Activated CD4-positive, alpha-beta memory T cell treated with anti-CD3 and anti-CD28 coated beads, Interleukin-2, amount 10 ng/mL, durations not matched to agents 7 days and 5 days (primary cell): Measurements from ENCODE around the gene LPAR1. TPM values are rescaled to one million over a fixed set of nuclear protein-coding genes. Genes with fewer than 3 reads are reported as not detected.

Experiments
- CTCF ChIA-PET: fragments of 350-600 bp; sonication (Branson Sonifier 250); formaldehyde crosslinking; loops from one replicate; lab custom pipeline; 2021; ENCODE audit warnings: antibody characterized with exemption, inconsistent platforms; lab: Charles Lee
- POLR2A ChIA-PET: fragments of 350-600 bp; sonication (Branson Sonifier 250); formaldehyde crosslinking; loops from one replicate; lab custom pipeline; 2021; ENCODE audit warnings: antibody characterized with exemption; lab: Charles Lee
- DNase-seq: peaks from one replicate; pipeline ENCODE4 v3.0.0-alpha.2; 2020
- H3K27ac Mint-ChIP-seq: one replicate; pipeline ENCODE4 v1.8.0; 2021; ENCODE audit warnings: mild to moderate bottlenecking, mixed read lengths
- H3K27me3 Mint-ChIP-seq: one replicate; pipeline ENCODE4 v1.8.0; 2021; ENCODE audit warnings: mixed read lengths
- H3K36me3 Mint-ChIP-seq: one replicate; pipeline ENCODE4 v1.8.0; 2021; ENCODE audit warnings: low read depth, mixed read lengths
- H3K4me1 Mint-ChIP-seq: one replicate; pipeline ENCODE4 v1.8.0; 2021; ENCODE audit warnings: mixed read lengths
- H3K4me3 Mint-ChIP-seq: one replicate; pipeline ENCODE4 v1.8.0; 2021; ENCODE audit warnings: mild to moderate bottlenecking, mixed read lengths
- H3K9me3 Mint-ChIP-seq: one replicate; pipeline ENCODE4 v1.8.0; 2021; ENCODE audit warnings: mixed read lengths
- total RNA-seq, 2 experiments: library from RNA; stranded (reverse); gene quantifications; one replicate each; pipeline ENCODE4 v1.2.3, GENCODE V29; 2021

Gene LPAR1
- total RNA-seq, 2 experiments from 2014 or later, result not detected

DNA sequence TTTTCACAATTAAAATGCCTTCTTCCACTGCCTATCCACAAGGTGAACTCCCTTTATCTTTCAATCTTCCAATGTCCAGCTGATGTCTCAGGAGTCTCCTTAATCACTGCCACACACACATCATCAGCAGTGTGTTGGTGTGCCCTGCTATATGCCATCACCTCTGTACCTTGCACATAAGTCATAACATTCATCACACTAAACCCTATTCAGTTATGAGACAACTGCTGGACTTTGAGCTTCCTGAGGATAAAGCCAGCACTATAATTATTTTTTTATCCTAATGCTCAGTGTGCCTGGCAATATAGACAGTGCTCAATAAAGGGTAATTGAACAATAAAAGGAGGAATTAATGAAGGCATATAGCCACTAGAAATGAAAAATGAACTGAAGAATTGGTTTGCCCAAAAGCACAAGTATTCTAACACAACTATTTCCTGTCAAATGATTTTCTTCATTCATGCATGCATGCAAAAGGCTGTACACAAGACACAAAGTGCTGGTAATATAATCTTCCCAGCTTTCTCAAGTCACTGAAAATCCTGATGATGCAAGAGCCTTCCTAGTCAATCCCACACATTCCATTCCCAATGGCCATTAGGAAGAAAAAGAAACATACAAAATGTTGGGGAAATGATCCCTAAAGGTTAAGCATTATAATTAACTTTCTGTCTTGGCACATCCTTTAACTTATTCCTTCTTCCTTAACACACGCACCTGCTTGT lies 32.4 kb downstream of the LPAR1 start:
- Mint-ChIP-seq H3K36me3 (no peaks in the 10 kb centered on the region), H3K4me3 (no peak overlapping the region), H3K9me3 (no peaks in the 10 kb centered on the region), H3K27ac (no peak overlapping the region), H3K4me1 (no peaks in the 10 kb centered on the region), H3K27me3 (no peaks in the 10 kb centered on the region)
- CTCF ChIA-PET, result no interaction called here
- DNase-seq, result no peak
- POLR2A ChIA-PET, result no interaction called here

GRCh38 chr9:111004936-111005335 lies 33.3 kb downstream of the LPAR1 start:
- Mint-ChIP-seq H3K27ac (no peak overlapping the region), H3K4me1 (no peaks in the 10 kb centered on the region), H3K9me3 (no peaks in the 10 kb centered on the region), H3K4me3 (no peak overlapping the region), H3K27me3 (no peaks in the 10 kb centered on the region), H3K36me3 (no peaks in the 10 kb centered on the region)
- DNase-seq, result no peak
- POLR2A ChIA-PET, result no interaction called here
- CTCF ChIA-PET, result no interaction called here

- ChIA-PET CTCF (no interaction called here), POLR2A (no interaction called here)
- H3K27ac Mint-ChIP-seq, result no peak overlapping the region
- no peaks in the 10 kb centered on the region for H3K36me3 Mint-ChIP-seq
- no peak for DNase-seq
- H3K27me3 Mint-ChIP-seq, result no peaks in the 10 kb centered on the region
- H3K4me1 Mint-ChIP-seq, result no peaks in the 10 kb centered on the region
- no peak overlapping the region for H3K4me3 Mint-ChIP-seq
- no peaks in the 10 kb centered on the region for H3K9me3 Mint-ChIP-seq
Measured at GRCh38 chr9:111003182-111003581, 35.1 kb downstream of the LPAR1 start.

GRCh38 chr9:111001526-111001925 lies 36.7 kb downstream of the LPAR1 start:
- no peaks in the 10 kb centered on the region for H3K36me3 Mint-ChIP-seq
- no peaks in the 10 kb centered on the region for H3K9me3 Mint-ChIP-seq
- no peak overlapping the region for H3K27ac Mint-ChIP-seq
- POLR2A ChIA-PET, result no interaction called here
- CTCF ChIA-PET, result no interaction called here
- DNase-seq, result no peak
- no peak overlapping the region for H3K4me3 Mint-ChIP-seq
- no peaks in the 10 kb centered on the region for H3K4me1 Mint-ChIP-seq
- no peaks in the 10 kb centered on the region for H3K27me3 Mint-ChIP-seq

GRCh38 chr9:111000202-111000601 lies 38.1 kb downstream of the LPAR1 start:
- no peak for DNase-seq
- no peaks in the 10 kb centered on the region for H3K9me3 Mint-ChIP-seq
- no peaks in the 10 kb centered on the region for H3K27me3 Mint-ChIP-seq
- no peaks in the 10 kb centered on the region for H3K4me1 Mint-ChIP-seq
- no peak overlapping the region for H3K27ac Mint-ChIP-seq
- no peaks in the 10 kb centered on the region for H3K36me3 Mint-ChIP-seq
- ChIA-PET CTCF (no interaction called here), POLR2A (no interaction called here)
- H3K4me3 Mint-ChIP-seq, result no peak overlapping the region

DNA sequence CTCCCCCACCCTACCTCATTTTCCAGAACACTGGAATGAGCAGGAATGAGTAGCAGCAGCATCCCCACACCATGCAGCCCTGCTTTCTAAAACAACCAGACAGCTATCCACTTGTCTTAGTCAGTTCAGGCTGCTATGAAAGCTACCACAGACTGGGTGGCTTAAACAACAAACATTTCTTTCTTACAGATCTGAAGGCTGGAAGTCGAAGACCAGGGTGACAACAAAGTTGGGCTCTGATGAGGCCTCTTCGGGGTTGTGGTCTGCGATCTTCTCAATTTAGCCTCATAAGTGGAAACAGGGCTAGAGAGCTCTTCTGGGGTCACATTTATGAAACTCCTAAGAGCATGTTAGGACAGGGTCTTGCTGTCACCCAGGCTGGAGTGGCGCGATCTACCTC lies 38.9 kb downstream of the LPAR1 start:
- H3K36me3 Mint-ChIP-seq, result no peaks in the 10 kb centered on the region
- no peak for DNase-seq
- H3K9me3 Mint-ChIP-seq, result no peaks in the 10 kb centered on the region
- H3K4me1 Mint-ChIP-seq, result no peaks in the 10 kb centered on the region
- H3K27me3 Mint-ChIP-seq, result no peaks in the 10 kb centered on the region
- CTCF ChIA-PET, result no interaction called here
- H3K27ac Mint-ChIP-seq, result no peak overlapping the region
- POLR2A ChIA-PET, result no interaction called here
- no peak overlapping the region for H3K4me3 Mint-ChIP-seq

GRCh38 chr9:110997847-110998246 lies 40.4 kb downstream of the LPAR1 start:
- DNase-seq, result no peak
- no peaks in the 10 kb centered on the region for H3K4me1 Mint-ChIP-seq
- ChIA-PET CTCF (no interaction called here), POLR2A (no interaction called here)
- H3K4me3 Mint-ChIP-seq, result no peak overlapping the region
- H3K27ac Mint-ChIP-seq, result no peak overlapping the region
- H3K36me3 Mint-ChIP-seq, result no peaks in the 10 kb centered on the region
- no peaks in the 10 kb centered on the region for H3K9me3 Mint-ChIP-seq
- no peaks in the 10 kb centered on the region for H3K27me3 Mint-ChIP-seq

DNA sequence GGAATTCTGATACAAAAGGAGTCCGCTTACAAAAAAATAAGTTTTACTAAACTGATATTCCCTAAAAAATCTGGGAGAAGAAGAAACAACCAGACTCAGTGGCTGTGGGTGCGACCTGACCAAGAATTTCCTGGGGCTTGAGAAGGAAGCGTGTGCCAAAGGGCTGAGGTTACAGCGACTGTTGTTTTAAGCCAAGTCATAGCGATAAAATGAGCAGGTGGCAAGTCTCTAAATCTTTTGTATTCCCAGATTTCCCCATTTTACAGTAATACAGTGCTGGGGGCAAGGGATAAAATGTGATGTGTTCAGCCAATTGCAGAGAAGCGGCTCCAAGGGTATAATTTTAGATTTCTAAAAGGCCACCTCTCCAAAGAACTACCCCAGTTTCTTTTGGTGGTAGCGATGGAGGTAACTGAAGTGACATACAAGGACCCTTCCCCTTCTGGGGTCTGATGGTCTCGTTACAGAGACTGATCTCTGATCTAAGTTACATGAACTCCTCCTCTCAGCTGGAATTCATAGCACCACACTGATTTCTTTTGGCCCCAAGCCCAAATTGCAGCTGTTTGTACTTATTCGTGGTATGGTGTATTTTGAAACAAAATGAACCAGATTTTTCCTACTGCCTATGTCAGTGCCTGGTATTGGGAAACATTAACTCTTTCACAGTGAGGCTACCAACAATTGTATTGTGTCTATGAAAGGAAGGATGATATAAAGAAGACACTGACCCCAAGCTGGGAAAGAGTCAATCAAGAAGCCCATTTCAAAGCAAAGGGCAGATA lies 41.6 kb downstream of the LPAR1 start:
- Mint-ChIP-seq H3K36me3 (no peaks in the 10 kb centered on the region), H3K9me3 (no peaks in the 10 kb centered on the region), H3K4me1 (no peaks in the 10 kb centered on the region), H3K27ac (no peak overlapping the region), H3K27me3 (no peaks in the 10 kb centered on the region), H3K4me3 (no peak overlapping the region)
- ChIA-PET CTCF (no interaction called here), POLR2A (no interaction called here)
- DNase-seq, result no peak

GRCh38 chr9:110995420-110996340 lies 42.6 kb downstream of the LPAR1 start:
- Mint-ChIP-seq H3K27me3 (no peaks in the 10 kb centered on the region), H3K36me3 (no peaks in the 10 kb centered on the region)
- POLR2A ChIA-PET, result no interaction called here

GRCh38 chr9:110994771-110995241 lies 43.5 kb downstream of the LPAR1 start:
- ChIA-PET CTCF (no interaction called here), POLR2A (no interaction called here)
- no peak overlapping the region for H3K27ac Mint-ChIP-seq
- no peaks in the 10 kb centered on the region for H3K36me3 Mint-ChIP-seq
- no peak for DNase-seq
- H3K4me1 Mint-ChIP-seq, result no peaks in the 10 kb centered on the region
- H3K9me3 Mint-ChIP-seq, result no peaks in the 10 kb centered on the region
- no peaks in the 10 kb centered on the region for H3K27me3 Mint-ChIP-seq
- no peak overlapping the region for H3K4me3 Mint-ChIP-seq

More at GRCh38 chr9:110995420-110996340, 42.6 kb downstream of the LPAR1 start:
- Mint-ChIP-seq H3K4me1 (no peaks in the 10 kb centered on the region), H3K27ac (no peak overlapping the region), H3K4me3 (no peak overlapping the region), H3K9me3 (no peaks in the 10 kb centered on the region)
- CTCF ChIA-PET, result no interaction called here
- no peak for DNase-seq

DNA sequence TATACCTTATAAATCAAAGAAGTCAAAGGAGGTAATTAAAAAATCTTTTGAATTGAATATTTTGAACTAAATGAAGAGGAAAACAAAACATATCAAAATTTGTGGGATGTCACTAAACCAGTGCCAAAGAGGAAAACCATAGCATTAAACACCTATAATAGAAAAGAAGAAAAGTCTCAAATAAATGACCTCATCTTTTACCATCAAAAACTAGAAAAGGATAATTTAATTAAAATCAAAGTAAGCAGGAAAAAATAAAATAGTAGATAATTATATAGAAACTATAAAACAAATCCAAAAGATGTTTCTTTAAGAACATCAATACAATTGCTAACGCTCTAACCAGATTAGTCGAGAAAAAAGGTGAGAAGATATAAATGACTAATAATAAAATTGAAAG lies 47.8 kb downstream of the LPAR1 start:
- POLR2A ChIA-PET, result no interaction called here
- CTCF ChIA-PET, result no interaction called here
- no peak for DNase-seq
- H3K9me3 Mint-ChIP-seq, result no peaks in the 10 kb centered on the region
- no peak overlapping the region for H3K27ac Mint-ChIP-seq
- no peaks in the 10 kb centered on the region for H3K27me3 Mint-ChIP-seq
- no peak overlapping the region for H3K4me3 Mint-ChIP-seq
- H3K36me3 Mint-ChIP-seq, result no peaks in the 10 kb centered on the region
- H3K4me1 Mint-ChIP-seq, result no peaks in the 10 kb centered on the region

DNA sequence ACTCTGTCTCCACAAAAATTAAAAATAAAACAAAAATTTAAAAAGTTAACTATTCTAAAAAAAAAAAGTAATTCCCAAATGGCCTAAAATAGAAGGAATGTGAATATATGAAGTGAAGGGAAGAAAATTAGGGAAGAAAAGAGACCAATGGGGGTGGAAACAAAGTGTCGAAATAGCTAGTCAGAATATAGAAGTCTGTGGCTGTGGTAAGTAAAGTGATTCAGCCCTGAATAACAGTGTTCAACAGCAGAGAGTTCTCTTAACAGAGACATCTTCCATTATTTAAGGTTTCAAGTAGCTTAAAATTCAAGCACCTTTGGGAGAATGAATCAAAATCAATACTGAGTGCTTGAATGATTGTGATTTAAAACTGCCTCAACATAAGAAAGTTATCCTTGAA lies 51.7 kb downstream of the LPAR1 start:
- ChIA-PET CTCF (no interaction called here), POLR2A (no interaction called here)
- Mint-ChIP-seq H3K9me3 (no peaks in the 10 kb centered on the region), H3K4me1 (no peaks in the 10 kb centered on the region), H3K27ac (no peak overlapping the region), H3K4me3 (no peak overlapping the region), H3K36me3 (no peaks in the 10 kb centered on the region), H3K27me3 (no peaks in the 10 kb centered on the region)
- no peak for DNase-seq

- DNase-seq, result no peak
- Mint-ChIP-seq H3K27me3 (no peaks in the 10 kb centered on the region), H3K36me3 (no peaks in the 10 kb centered on the region), H3K27ac (no peak overlapping the region), H3K9me3 (no peaks in the 10 kb centered on the region), H3K4me1 (no peaks in the 10 kb centered on the region), H3K4me3 (no peak overlapping the region)
- POLR2A ChIA-PET, result no interaction called here
- CTCF ChIA-PET, result no interaction called here
Measured at GRCh38 chr9:110984890-110985437, 53.3 kb downstream of the LPAR1 start.
